Nephron progenitor cell (in vitro differentiated cells): ENCODE measurements around the gene SMARCD2.

Source experiments
- DNase-seq: peaks from one replicate; pipeline ENCODE4 v3.0.0; 2021
- H3K27ac Mint-ChIP-seq: 2 replicates; pipeline ENCODE4 v1.8.0; 2021; ENCODE audit warnings: mild to moderate bottlenecking, moderate library complexity, mixed read lengths
- H3K27me3 Mint-ChIP-seq: 2 replicates; pipeline ENCODE4 v1.8.0; 2021; ENCODE audit warnings: mild to moderate bottlenecking, low read depth, mixed read lengths; ENCODE audit not compliant: poor library complexity
- H3K36me3 Mint-ChIP-seq: 2 replicates; pipeline ENCODE4 v1.8.0; 2021; ENCODE audit warnings: low read depth, mixed read lengths
- H3K4me1 Mint-ChIP-seq: 2 replicates; pipeline ENCODE4 v1.8.0; 2021; ENCODE audit warnings: mixed read lengths
- H3K4me3 Mint-ChIP-seq: 2 replicates; pipeline ENCODE4 v1.8.0; 2021; ENCODE audit warnings: mild to moderate bottlenecking, moderate library complexity, mixed read lengths
- H3K9me3 Mint-ChIP-seq: 2 replicates; pipeline ENCODE4 v1.8.0; 2021; ENCODE audit warnings: mild to moderate bottlenecking, moderate library complexity, mixed read lengths
- CTCF ChIP-seq: fragments of 200-600 bp; sonication (generic); IDR thresholded peaks from 2 replicates; pipeline ENCODE4 v1.5.0; 2021; ENCODE audit warnings: antibody characterized with exemption

Gene SMARCD2

GRCh38 chr17:63831505-63831904 is 11.0 kb downstream of the SMARCD2 start:
- Mint-ChIP-seq H3K27me3 (peaks cover 5% of the 10 kb centered on the region), H3K36me3 (peaks cover 55% of the 10 kb centered on the region), H3K27ac (no peak overlapping the region), H3K9me3 (no peaks in the 10 kb centered on the region), H3K4me1 (peaks cover 35% of the 10 kb centered on the region), H3K4me3 (no peak overlapping the region)
- DNase-seq: no peak
- TF ChIP-seq CTCF: no peak

GRCh38 chr17:63830904-63831491 is 11.5 kb downstream of the SMARCD2 start:
- Mint-ChIP-seq H3K27ac (no peak overlapping the region), H3K36me3 (peaks cover 54% of the 10 kb centered on the region), H3K4me3 (no peak overlapping the region), H3K27me3 (peaks cover 5% of the 10 kb centered on the region), H3K4me1 (peaks cover 40% of the 10 kb centered on the region), H3K9me3 (no peaks in the 10 kb centered on the region)
- TF ChIP-seq CTCF: no peak
- no peak for DNase-seq

GRCh38 chr17:63830278-63830677 is 12.2 kb downstream of the SMARCD2 start:
- Mint-ChIP-seq H3K9me3 (no peaks in the 10 kb centered on the region), H3K36me3 (peaks cover 51% of the 10 kb centered on the region), H3K27ac (no peak overlapping the region), H3K4me1 (peaks cover 44% of the 10 kb centered on the region), H3K4me3 (no peak overlapping the region), H3K27me3 (peaks cover 5% of the 10 kb centered on the region)
- no peak for DNase-seq
- no peak for TF ChIP-seq CTCF

- Mint-ChIP-seq H3K4me1 (peaks cover 44% of the 10 kb centered on the region), H3K36me3 (peaks cover 50% of the 10 kb centered on the region), H3K4me3 (peak overlapping the region; percentile 26), H3K27ac (no peak overlapping the region), H3K27me3 (peaks cover 5% of the 10 kb centered on the region), H3K9me3 (no peaks in the 10 kb centered on the region)
- no peak for TF ChIP-seq CTCF
- no peak for DNase-seq
Measured at GRCh38 chr17:63828936-63829335, 13.5 kb downstream of the SMARCD2 start.

- Mint-ChIP-seq H3K27ac (peak overlapping the region; percentile 100), H3K36me3 (peaks cover 55% of the 10 kb centered on the region), H3K4me3 (peak overlapping the region; percentile 99), H3K27me3 (peaks cover 5% of the 10 kb centered on the region), H3K4me1 (peaks cover 49% of the 10 kb centered on the region), H3K9me3 (no peaks in the 10 kb centered on the region)
- TF ChIP-seq CTCF: peak; percentile 3
- DNase-seq: no peak
Measured at GRCh38 chr17:63827801-63828221, 14.7 kb downstream of the SMARCD2 start.

- peaks cover 49% of the 10 kb centered on the region for H3K4me1 Mint-ChIP-seq
- peak; percentile 93 for DNase-seq
- peak within 1 kb of the TSS; percentile 99 for H3K4me3 Mint-ChIP-seq
- no peaks in the 10 kb centered on the region for H3K9me3 Mint-ChIP-seq
- H3K27me3 Mint-ChIP-seq: peaks cover 5% of the 10 kb centered on the region
- H3K36me3 Mint-ChIP-seq: peaks cover 58% of the 10 kb centered on the region
- H3K27ac Mint-ChIP-seq: peak within 1 kb of the TSS; percentile 100
- TF ChIP-seq CTCF: peak; percentile 45
Measured at GRCh38 chr17:63827002-63827800, 15.3 kb downstream of the SMARCD2 start, which contains the start of the genes FTSJ3 and PSMC5. FTSJ3 (minus strand) TSS chr17:63827663; CDS start chr17:63826902, 761 bp downstream. PSMC5 (plus strand) TSS chr17:63827431; CDS start chr17:63827491, 60 bp downstream.
